ENCODE measurements around the gene SNTG2. TPM values are rescaled to one million over a fixed set of nuclear protein-coding genes. Genes with fewer than 3 reads are reported as not detected.

SNTG2 gene
- total and polyA plus RNA-seq, 2 of the 13 experiments (the other 11 are each of a cell fraction or from before 2014, with no cell fraction given) = not detected

DNA sequence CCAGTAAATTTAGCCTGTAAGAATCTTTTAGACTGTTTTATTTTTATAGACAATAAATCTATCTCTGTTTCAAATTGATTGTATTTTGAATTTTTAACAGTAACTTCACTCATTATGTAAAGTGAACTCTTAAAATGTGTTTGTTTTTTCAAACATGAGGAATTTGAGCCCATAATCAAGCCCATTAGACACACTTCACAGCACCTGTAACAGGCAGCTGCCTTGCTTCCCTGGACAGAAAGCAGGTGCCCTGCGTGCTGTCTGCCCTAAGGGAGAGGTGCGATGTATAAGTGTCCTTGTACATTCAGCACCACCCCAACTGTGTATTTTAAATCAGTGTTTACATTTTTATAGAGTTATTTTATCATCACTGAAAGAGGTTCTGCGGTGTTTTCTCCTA lies 276.1 kb downstream of the SNTG2 start:
- Histone ChIP-seq H4K20me1 (ENCODE audit: insufficient read depth, low read length) (no peaks in the 10 kb centered on the region), H2AFZ (ENCODE audit: low read length) (no peak overlapping the region), H3K79me2 (ENCODE audit: insufficient read depth, low read length) (no peaks in the 10 kb centered on the region), H3K4me1 (ENCODE audit: insufficient read depth, low read length) (no peaks in the 10 kb centered on the region), H3K36me3 (replicated peaks in 1 of 2; ENCODE audit: control insufficient read depth in 1 of 2, insufficient read depth in 2 of 2, low read length in 2 of 2) (no peaks in the 10 kb centered on the region), H3K4me2 (ENCODE audit: low read depth, low read length) (no peak overlapping the region), H3K4me3 (replicated peaks in 1 of 3; ENCODE audit: insufficient read depth in 1 of 3, low read depth in 2 of 3, low read length in 3 of 3) (no peak overlapping the region), H3K9me3 (ENCODE audit: low read length) (no peaks in the 10 kb centered on the region), H3K9ac (ENCODE audit: insufficient read depth, low read depth, low read length) (no peak overlapping the region), H3K27ac (ENCODE audit: extremely low read length, insufficient read depth, low read length) (no peak overlapping the region), H3K27me3 (ENCODE audit: control insufficient read depth in 1 of 2, insufficient read depth in 2 of 2, low read length in 2 of 2) (peaks cover 2 to 43% of the 10 kb centered on the region in 2 experiments; a peak in 4 of 5 replicates)
- in situ Hi-C loops (cut with HindIII; ENCODE audit: extremely low pct_ligation_motif_present, low pct_unique_long_range_greater_than_20kb) (no loop called here), intact Hi-C loops (cut with micrococcal nuclease; ENCODE audit: unreplicated experiment) (no loop called here)
- no peak for DNase-seq (ENCODE audit: low spot score)
- TF ChIP-seq, protein P1, sequence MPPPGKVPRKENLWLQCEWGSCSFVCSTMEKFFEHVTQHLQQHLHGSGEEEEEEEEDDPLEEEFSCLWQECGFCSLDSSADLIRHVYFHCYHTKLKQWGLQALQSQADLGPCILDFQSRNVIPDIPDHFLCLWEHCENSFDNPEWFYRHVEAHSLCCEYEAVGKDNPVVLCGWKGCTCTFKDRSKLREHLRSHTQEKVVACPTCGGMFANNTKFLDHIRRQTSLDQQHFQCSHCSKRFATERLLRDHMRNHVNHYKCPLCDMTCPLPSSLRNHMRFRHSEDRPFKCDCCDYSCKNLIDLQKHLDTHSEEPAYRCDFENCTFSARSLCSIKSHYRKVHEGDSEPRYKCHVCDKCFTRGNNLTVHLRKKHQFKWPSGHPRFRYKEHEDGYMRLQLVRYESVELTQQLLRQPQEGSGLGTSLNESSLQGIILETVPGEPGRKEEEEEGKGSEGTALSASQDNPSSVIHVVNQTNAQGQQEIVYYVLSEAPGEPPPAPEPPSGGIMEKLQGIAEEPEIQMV (CRISPR knock-in tag; IDR thresholded peaks at IDR 0.05; ENCODE audit: low read depth) = no peak
- TF ChIP-seq, protein P2, sequence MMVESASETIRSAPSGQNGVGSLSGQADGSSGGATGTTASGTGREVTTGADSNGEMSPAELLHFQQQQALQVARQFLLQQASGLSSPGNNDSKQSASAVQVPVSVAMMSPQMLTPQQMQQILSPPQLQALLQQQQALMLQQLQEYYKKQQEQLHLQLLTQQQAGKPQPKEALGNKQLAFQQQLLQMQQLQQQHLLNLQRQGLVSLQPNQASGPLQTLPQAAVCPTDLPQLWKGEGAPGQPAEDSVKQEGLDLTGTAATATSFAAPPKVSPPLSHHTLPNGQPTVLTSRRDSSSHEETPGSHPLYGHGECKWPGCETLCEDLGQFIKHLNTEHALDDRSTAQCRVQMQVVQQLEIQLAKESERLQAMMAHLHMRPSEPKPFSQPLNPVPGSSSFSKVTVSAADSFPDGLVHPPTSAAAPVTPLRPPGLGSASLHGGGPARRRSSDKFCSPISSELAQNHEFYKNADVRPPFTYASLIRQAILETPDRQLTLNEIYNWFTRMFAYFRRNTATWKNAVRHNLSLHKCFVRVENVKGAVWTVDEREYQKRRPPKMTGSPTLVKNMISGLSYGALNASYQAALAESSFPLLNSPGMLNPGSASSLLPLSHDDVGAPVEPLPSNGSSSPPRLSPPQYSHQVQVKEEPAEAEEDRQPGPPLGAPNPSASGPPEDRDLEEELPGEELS (CRISPR knock-in tag; IDR thresholded peaks at IDR 0.05) = no peak
- ATAC-seq = no peak
- BruUV-seq (replicated peaks) = no TSS peak
- ChIA-PET POLR2A (no interaction called here), CTCF (ENCODE audit: low intra/inter-chr PET ratio, low total read pairs) (no interaction called here)
- 28% methylated on average over 3 of the region's 3 CpGs for WGBS (ENCODE audit: low lambda C conversion rate)
- no peak for FAIRE-seq

DNA sequence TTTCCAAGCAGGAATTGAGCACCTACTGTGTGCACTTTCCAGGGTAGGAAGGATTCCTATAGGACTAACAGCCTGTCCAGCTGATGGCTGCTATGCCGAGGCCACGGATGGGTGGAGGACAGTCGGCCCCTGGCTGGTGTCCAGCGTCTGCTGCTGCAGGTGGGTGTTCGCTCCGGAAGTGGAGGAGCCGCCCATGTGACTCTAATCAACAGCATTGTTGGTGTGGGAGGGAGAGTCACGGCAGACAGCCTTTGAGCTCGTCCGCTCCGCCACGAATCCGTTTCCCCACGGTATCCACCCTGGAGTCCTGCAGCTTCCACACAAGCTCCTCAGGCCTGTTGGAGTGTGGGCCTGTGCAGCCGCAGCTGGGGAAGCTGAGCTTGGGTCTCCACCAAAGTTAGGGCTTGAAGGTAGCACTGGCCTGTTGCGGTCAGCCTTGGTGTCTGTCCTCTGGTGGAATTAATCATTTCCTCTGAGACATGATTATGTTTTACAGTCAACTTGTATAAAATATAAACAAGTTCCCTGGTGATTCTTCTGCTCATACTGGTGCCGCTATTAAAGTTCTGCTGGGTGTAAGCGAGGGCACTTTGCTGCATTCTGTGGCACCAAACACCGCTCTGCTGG lies 276.7 kb downstream of the SNTG2 start:
- POLR2A ChIA-PET = no interaction called here
- Histone ChIP-seq H3K4me1 (ENCODE audit: insufficient read depth, low read length) (no peaks in the 10 kb centered on the region), H3K27ac (ENCODE audit: extremely low read length, insufficient read depth, low read length) (no peak overlapping the region), H3K9ac (ENCODE audit: insufficient read depth, low read depth, low read length) (no peak overlapping the region), H3K9me3 (ENCODE audit: low read length) (no peaks in the 10 kb centered on the region), H3K4me2 (ENCODE audit: low read depth, low read length) (no peak overlapping the region), H3K27me3 (ENCODE audit: control insufficient read depth in 1 of 2, insufficient read depth in 2 of 2, low read length in 2 of 2) (peaks cover 3 to 43% of the 10 kb centered on the region in 2 experiments; a peak in 4 of 5 replicates), H3K4me3 (replicated peaks in 1 of 3; ENCODE audit: insufficient read depth in 1 of 3, low read depth in 2 of 3, low read length in 3 of 3) (no peak overlapping the region), H2AFZ (ENCODE audit: low read length) (no peak overlapping the region), H3K36me3 (replicated peaks in 1 of 2; ENCODE audit: control insufficient read depth in 1 of 2, insufficient read depth in 2 of 2, low read length in 2 of 2) (no peaks in the 10 kb centered on the region), H4K20me1 (ENCODE audit: insufficient read depth, low read length) (no peaks in the 10 kb centered on the region), H3K79me2 (ENCODE audit: insufficient read depth, low read length) (no peaks in the 10 kb centered on the region)
- no peak for DNase-seq (ENCODE audit: low spot score)
- in situ Hi-C loops (cut with HindIII; ENCODE audit: extremely low pct_ligation_motif_present, low pct_unique_long_range_greater_than_20kb) = no loop called here
- no peak for FAIRE-seq
- intact Hi-C loops (cut with micrococcal nuclease; ENCODE audit: unreplicated experiment) = no loop called here
- no peak for ATAC-seq
- no TSS peak for BruUV-seq (replicated peaks)
- CTCF ChIA-PET (ENCODE audit: low intra/inter-chr PET ratio, low total read pairs) = no interaction called here
- 26% methylated on average over 18 of the region's 19 CpGs for WGBS (ENCODE audit: low lambda C conversion rate)
- TF ChIP-seq PAXIP1 (CRISPR knock-in tag; conservative IDR thresholded peaks at IDR 0.05) = no peak
